Neuronal stem cell (in vitro differentiated cells): Measurements from ENCODE around the gene ERFL.

Source experiments
- DNase-seq: peaks from one replicate; pipeline ENCODE4 v3.0.0-alpha.2; 2013; ENCODE audit warnings: low spot score
- H2AFZ ChIP-seq: one replicate; pipeline ENCODE4 v1.6.1; 2013; ENCODE audit warnings: mild to moderate bottlenecking, low read length, inconsistent platforms
- H2AK5ac ChIP-seq: 2 replicates; pipeline ENCODE4 v1.6.1; 2013; ENCODE audit warnings: low read depth, mild to moderate bottlenecking, inconsistent platforms, low read length, moderate library complexity, mixed read lengths
- H2BK120ac ChIP-seq: 2 replicates; pipeline ENCODE4 v1.6.1; 2013; ENCODE audit warnings: low read depth, mild to moderate bottlenecking, inconsistent platforms, low read length, moderate library complexity, mixed read lengths
- H2BK12ac ChIP-seq: one replicate; pipeline ENCODE4 v1.6.1; 2013; ENCODE audit warnings: low read length, inconsistent platforms
- H2BK15ac ChIP-seq: 2 replicates; pipeline ENCODE4 v1.6.1; 2013; ENCODE audit warnings: mild to moderate bottlenecking, low read length, inconsistent platforms, mixed read lengths
- H2BK5ac ChIP-seq: one replicate; pipeline ENCODE4 v1.6.1; 2013; ENCODE audit warnings: inconsistent platforms, mild to moderate bottlenecking, low read length, moderate library complexity
- H3K14ac ChIP-seq: one replicate; pipeline ENCODE4 v1.6.1; 2013; ENCODE audit warnings: low read length, inconsistent platforms
- H3K18ac ChIP-seq: 2 replicates; pipeline ENCODE4 v1.6.1; 2013; ENCODE audit warnings: low read length, inconsistent platforms
- H3K23ac ChIP-seq: 2 replicates; pipeline ENCODE4 v1.6.1; 2013; ENCODE audit warnings: low read depth, mild to moderate bottlenecking, mixed read lengths, low read length, inconsistent platforms; ENCODE audit not compliant: poor library complexity
- H3K27ac ChIP-seq: replicated peaks from 3 replicates; pipeline ENCODE4 v1.5.1; 2013; ENCODE audit warnings: low read length, inconsistent platforms
- H3K27me3 ChIP-seq, 3 experiments: 2 replicates each; pipeline ENCODE4 v1.6.1; 2013; ENCODE audit warnings: low read length in 3 of 3, mild to moderate bottlenecking in 2 of 3, inconsistent platforms in 1 of 3, low read depth in 1 of 3, mixed read lengths in 1 of 3, moderate library complexity in 1 of 3; ENCODE audit not compliant: control insufficient read depth in 3 of 3, insufficient read depth in 3 of 3
- H3K36me3 ChIP-seq, 2 donors: replicated peaks in 1 of 2; 2 replicates each; pipeline ENCODE4 v1.6.1; 2013; ENCODE audit warnings: low read length in 2 of 2; ENCODE audit not compliant: control insufficient read depth in 2 of 2, insufficient read depth in 2 of 2
- H3K4ac ChIP-seq: 2 replicates; pipeline ENCODE4 v1.6.1; 2013; ENCODE audit warnings: inconsistent platforms, mild to moderate bottlenecking, low read length, moderate library complexity
- H3K4me1 ChIP-seq, 2 donors: 1 replicate in 1 of 2; 2 replicates in 1 of 2; pipeline ENCODE4 v1.6.1; 2013; ENCODE audit warnings: low read length in 2 of 2, low read depth in 1 of 2; ENCODE audit not compliant: control insufficient read depth in 2 of 2, insufficient read depth in 1 of 2
- H3K4me2 ChIP-seq: one replicate; pipeline ENCODE4 v1.6.1; 2013; ENCODE audit warnings: mild to moderate bottlenecking, low read length, inconsistent platforms; ENCODE audit not compliant: insufficient read depth, poor library complexity, severe bottlenecking
- H3K4me3 ChIP-seq, 2 donors: 2 replicates each; pipeline ENCODE4 v1.5.1; 2013; ENCODE audit warnings: low read length in 2 of 2, mild to moderate bottlenecking in 2 of 2, inconsistent platforms in 1 of 2, moderate library complexity in 1 of 2
- H3K79me1 ChIP-seq: one replicate; pipeline ENCODE4 v1.6.1; 2013; ENCODE audit warnings: low read depth, mild to moderate bottlenecking, inconsistent platforms, low read length, moderate library complexity
- H3K9ac ChIP-seq: one replicate; pipeline ENCODE4 v1.6.1; 2013; ENCODE audit warnings: mild to moderate bottlenecking, low read depth, low read length, inconsistent platforms; ENCODE audit not compliant: poor library complexity
- H3K9me3 ChIP-seq, 2 donors: replicated peaks in 1 of 2; 2 replicates each; pipeline versions ENCODE3 to v1.6.1; 2013; ENCODE audit warnings: low read length in 2 of 2, mild to moderate bottlenecking in 2 of 2, inconsistent platforms in 1 of 2, low read depth in 1 of 2, mixed read lengths in 1 of 2, moderate library complexity in 1 of 2; ENCODE audit not compliant: control insufficient read depth in 2 of 2, insufficient read depth in 1 of 2
- H4K8ac ChIP-seq: one replicate; pipeline ENCODE4 v1.6.1; 2013; ENCODE audit warnings: low read depth, mild to moderate bottlenecking, inconsistent platforms, low read length, moderate library complexity
- H4K91ac ChIP-seq: one replicate; pipeline ENCODE4 v1.6.1; 2013; ENCODE audit warnings: low read length, low read depth, mild to moderate bottlenecking, inconsistent platforms; ENCODE audit not compliant: poor library complexity
- WGBS, 2 donors: extraction: QIAGEN DNeasy Blood & Tissue Kit; methylation state at CpG; one replicate each; pipeline ENCODE4 v1.1.7; 2013; ENCODE audit warnings: missing lambda C conversion rate in 2 of 2, mixed read lengths in 1 of 2; ENCODE audit not compliant: insufficient read length in 2 of 2, insufficient replicate concordance in 1 of 2; ENCODE audit errors: extremely low coverage in 2 of 2; 5-methylcytosine and 5-hydroxymethylcytosine counted together
- small RNA-seq: library from polyadenylated mRNA; stranded (forward); fragments of <200 nt; extraction: miRNeasy Mini kit (QIAGEN cat#:217004); gene quantifications from one replicate; pipeline ENCODE3, GENCODE V24; 2013; ENCODE audit not compliant: insufficient read depth

ERFL gene

GRCh38 chr19:41859213-41859617 lies 69.0 kb downstream of the ERFL start:
- Histone ChIP-seq H4K8ac (no peak overlapping the region), H3K79me1 (peaks cover 16% of the 10 kb centered on the region), H3K4me2 (no peak overlapping the region), H3K4me3 (peak overlapping the region in 1 of 2 donors; percentile 16), H3K14ac (no peak overlapping the region), H3K18ac (no peak overlapping the region), H4K91ac (no peak overlapping the region), H2BK15ac (no peak overlapping the region), H3K9me3 (peaks cover 0 to 2% of the 10 kb centered on the region in 2 donors), H3K4me1 (peaks cover 16 to 21% of the 10 kb centered on the region in 2 donors), H3K27ac (peak overlapping the region; percentile 38), H3K9ac (no peak overlapping the region), H3K27me3 (peaks cover 0 to 13% (median 0%) of the 10 kb centered on the region in 3 experiments), H2AK5ac (no peak overlapping the region), H3K23ac (peak overlapping the region; percentile 99), H2BK5ac (no peak overlapping the region), H3K36me3 (peaks cover 33 to 37% of the 10 kb centered on the region in 2 donors), H3K4ac (no peak overlapping the region), H2BK120ac (no peak overlapping the region), H2BK12ac (no peak overlapping the region), H2AFZ (peak overlapping the region; percentile 54)
- no peak for DNase-seq
- WGBS, 2 donors = no CpG with 5 or more reads among the region's 8 CpGs

Small RNA genes lying within 50 kb of the gene (small RNA-seq; reads per million reads assigned to genes)
- gene MIR6797 = 6.3 reads per million, percentile 33 among the genes with 10 or more reads in this experiment
